Brain pericyte (primary cell): ENCODE data around the gene FOXO3.

Experiments
- DNase-seq: peaks from one replicate; pipeline ENCODE4 v3.0.0-alpha.2; 2012; ENCODE audit warnings: low read depth, low spot score

Gene FOXO3

DNA sequence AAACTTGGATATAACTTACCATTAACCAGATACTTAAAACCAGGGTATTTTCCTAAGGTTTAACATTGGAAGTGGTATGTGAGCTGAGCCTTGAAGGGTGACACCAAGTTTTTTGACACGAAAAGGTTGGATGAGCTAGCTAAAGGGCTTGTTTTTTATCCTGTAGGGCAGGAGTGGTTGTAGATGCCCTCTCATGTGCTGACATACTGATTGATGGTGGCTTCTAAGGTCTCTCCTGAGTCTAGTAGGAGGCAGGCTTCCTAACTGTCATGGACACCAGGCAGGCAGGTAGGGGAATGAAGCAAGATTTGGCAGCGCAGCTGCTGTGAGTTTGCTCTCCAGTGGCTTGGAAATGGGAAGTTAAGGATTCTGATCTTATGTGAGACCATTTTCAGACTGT is 66.1 kb downstream of the FOXO3 start:
- DNase-seq, result no peak

DNA sequence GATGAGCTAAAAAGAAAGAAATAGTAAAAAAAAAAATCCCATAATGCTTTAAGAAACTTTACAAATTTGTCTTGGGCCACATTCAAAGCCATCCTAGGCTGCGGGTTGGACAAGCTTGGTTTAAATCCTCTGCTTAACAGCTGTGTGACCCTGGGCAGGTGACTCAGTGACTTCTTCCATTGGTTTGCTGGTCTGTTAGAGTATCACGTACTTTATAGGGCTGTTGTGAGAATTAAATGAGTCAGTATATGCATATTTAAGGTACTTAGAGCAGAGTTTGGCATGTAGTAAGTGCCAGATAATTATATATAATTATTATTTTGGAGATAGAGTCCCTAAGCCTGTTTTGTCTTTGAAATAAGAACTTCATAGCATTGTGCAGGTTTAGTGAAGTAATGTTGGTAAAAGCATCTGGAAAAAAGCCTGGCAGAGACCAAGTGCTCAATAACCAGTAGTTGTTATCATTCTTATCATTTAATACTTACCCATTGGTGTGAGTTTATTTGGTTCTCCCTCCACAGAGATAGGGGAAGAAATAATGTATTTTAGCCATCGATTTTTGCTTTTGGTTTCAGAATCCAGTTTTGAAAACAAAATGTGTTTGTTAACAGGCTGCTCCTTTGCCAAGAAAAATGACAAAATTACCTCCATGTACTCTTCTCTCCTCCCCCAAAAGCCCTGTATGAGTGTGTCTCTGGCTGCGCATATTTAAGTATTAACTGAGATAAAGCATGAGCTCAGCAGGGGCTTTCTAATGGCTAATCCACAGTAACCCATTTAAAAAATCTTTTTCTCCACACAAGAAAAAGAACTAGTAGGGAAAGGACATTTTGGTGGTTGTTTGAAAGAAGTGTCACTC is 67.2 kb downstream of the FOXO3 start:
- DNase-seq, result no peak

DNA sequence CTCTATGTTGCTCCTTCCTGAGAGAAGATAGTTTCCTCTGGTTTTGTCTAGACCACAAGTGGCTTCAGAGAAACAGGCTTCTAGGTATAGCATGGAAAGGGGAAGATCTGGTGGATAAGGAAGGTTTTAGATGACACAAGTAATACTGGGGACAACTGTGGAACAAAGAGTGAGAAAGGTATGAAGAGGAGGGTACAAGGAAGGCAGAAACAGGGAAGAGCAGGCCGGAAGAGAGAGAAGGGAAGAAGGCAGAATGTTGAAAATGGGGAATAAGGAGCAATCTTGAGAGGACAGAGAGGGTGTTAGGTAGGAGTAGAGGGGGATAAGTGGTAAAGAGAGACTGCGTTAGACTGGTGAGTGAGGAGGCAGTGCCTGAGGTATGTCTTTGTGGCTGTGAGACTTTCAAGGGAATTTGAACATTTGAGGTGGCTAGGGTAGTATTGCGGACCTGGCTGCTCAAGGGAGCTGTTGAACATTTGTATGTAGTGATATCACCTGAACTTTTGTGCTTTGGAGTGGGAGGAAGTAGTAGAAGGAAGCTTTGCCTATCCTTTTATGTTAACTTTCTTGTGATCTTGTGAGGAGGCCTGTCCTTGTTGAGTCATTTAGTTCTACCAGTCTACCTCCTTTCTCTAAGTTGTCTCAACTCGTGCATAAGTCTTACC is 69.5 kb downstream of the FOXO3 start:
- no peak for DNase-seq

DNA sequence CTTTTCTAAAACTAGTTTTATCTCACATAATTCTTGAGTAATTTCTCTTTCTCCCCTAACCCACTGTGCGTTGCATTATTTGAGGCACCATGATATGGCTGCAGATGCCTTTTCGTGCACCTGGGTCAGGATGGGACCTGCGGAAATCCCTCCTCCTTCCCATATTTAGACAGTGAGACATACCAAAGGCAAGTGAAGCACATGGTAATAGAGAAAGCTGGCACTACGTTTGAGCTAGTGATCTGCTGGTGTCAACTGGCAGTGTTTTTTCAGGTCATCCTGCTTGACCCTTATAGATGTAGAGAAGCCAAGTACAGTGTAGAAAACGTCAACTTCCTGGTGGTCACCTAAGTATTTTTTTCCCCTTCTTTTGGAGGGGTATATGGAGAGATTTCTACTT is 71.7 kb downstream of the FOXO3 start:
- no peak for DNase-seq

DNA sequence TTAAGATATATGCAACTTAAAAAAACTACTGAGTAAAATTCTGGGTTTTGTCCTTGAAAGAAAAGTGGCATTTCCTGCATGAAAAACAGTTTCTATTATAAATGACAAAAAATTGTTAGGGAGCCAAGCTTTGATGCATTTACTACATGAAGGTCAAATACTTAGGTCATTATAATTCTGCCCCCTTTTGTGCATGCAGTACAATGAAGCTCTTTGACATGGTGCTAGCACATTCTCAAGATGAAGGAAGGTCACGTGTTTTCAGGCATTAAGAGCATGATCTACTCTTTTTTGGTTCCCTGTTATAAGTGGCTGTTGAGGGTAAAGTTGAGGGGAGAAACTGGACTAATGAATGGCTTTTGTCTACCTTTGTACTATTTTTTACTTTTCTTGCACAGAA is 72.7 kb downstream of the FOXO3 start:
- no peak for DNase-seq

DNA sequence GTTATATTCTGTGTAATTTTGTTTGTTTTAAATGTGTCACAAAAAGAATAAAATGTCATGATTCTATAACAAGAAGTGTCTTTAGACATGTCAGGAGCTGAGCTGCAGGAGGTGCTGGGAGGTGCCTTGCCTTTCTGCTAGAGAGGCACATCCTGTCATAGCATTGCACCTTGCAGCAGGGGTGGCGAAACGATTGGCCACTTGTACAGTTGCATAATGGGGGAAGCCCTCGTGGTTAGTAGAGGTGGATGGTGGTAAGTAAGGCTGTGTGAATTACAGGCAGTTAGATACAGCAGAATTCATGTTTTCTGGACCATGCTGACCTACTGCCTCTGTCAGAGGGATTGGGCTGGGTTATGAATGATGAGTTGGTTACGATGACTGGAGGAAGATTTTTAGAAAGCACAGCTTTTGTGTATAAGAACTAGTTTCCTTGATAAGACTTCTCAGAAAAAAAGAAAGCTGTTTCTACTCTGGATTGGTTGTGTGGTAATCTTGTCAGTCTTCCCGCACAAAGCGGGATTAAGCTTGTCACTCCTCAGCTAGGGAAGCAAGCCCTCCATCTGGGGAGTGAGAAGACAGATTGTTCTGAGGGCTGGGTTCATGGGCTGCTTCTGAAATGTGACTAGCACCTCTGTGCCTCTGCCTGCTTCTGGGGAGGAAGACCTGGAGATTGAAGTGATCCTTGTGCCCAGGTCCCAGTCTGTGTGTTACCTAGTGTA is 74.9 kb downstream of the FOXO3 start:
- no peak for DNase-seq

DNA sequence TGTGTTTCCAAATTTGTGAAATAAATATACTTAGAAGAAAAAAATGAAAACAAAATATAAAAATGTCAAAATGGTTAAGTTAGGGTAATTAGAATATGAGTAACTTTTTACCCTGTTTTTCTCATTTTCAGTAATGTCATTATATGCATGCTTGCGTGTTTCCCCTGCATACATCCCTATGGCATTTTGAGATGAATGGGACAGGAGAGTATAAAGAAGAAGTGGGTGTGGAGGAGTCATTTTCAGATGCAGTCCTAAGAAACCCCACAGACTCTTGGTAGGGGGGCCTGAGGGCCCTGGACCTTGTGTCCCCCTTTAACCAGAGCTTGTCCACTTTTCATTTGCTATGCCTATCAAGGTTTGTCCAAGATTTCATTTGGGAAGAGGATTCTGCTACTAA is 77.2 kb downstream of the FOXO3 start:
- no peak for DNase-seq

DNA sequence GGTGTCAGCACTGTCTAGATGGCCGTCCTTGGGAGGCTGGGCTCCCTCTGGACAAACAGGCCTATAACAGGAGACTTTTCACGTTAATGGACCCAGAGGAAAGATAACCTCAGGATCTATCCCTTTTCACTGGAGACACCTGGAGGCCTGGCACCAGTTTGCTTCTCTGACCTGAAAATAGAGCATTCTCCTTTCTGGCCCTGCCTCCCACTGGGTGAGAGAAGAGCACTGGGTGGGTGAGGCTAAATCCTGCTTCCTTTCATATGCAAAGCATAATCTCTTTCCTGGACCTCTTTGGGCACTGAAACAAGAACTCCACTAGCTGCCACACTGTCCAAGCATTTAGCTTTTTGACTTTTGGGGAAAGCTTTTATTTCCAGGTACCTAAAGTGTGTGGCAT is 78.3 kb downstream of the FOXO3 start:
- DNase-seq, result no peak

DNA sequence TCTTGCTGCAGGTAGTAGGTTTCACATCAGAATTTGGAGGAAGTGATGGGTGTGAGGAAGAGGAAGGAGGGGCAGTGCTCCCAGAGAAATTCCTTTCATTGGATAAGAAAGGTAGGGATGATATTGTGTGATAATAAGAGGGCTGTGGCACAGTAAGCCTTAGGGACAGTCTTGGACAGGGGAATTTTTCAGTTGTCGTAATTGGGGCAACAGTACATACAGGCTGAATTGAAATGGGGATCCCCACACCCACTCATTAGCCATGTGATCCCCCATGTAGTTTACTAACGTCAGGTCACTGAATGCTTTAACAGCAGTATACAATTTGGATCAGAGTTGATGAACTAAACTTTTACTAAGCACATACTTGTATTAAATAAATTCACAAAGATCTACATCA is 79.4 kb downstream of the FOXO3 start:
- no peak for DNase-seq

DNA sequence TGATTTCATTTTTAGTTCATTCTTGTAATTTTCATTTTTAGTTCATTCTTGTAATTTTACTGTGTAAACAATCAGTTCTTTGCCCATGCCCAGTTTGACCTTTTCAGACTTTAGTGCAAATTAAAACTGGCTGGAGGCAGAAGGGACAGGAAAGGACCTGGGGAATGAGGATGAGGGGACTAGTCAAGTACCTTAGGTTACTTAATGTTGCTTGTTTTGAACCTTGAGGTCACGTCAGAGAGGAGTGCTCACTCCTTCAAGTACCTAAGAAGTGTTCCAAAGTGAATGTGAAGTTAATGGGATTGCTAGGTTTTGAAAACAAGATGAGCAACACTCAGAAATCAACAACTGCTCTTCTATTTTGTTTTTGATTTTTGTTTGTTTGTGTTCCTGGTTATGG is 82.5 kb downstream of the FOXO3 start:
- no peak for DNase-seq

DNA sequence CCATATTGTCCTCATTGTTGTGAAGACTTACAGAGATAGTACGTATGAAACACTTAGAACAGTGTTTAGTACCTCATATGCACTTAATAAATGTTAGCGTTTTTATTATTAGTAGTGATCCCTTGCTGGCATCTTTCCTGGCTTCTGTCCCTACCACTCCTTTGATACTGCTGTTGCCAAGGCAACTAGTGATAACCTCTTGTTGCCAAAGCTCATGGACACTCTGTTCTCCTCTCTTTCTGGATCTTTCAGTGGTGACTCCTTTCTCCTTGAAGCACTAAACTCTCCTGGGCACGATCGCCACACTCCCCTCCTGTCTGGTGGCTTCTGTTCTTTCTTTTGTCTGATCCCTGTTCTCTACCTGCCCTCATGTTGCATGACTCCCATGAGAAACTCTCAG is 83.5 kb downstream of the FOXO3 start:
- DNase-seq, result no peak

DNA sequence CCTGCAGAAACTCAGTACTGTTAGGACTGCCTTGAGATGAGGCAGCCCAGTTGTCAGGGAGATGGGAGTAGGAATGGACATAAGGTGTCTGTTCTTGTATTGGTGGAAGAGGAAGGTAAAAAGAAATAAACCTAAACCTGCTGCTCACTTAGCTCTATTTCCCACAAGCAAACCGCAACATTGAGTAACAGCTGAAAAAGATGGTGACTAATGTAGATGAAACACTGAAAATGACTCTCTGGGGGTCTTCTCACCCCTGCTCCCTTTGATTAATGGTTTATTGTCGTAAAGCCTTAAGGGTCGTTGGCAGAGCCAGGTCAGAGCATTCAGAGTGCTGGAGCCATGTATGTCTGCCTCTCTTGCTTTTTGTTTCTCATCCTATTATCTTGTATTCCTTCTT is 87.5 kb downstream of the FOXO3 start:
- no peak for DNase-seq

DNA sequence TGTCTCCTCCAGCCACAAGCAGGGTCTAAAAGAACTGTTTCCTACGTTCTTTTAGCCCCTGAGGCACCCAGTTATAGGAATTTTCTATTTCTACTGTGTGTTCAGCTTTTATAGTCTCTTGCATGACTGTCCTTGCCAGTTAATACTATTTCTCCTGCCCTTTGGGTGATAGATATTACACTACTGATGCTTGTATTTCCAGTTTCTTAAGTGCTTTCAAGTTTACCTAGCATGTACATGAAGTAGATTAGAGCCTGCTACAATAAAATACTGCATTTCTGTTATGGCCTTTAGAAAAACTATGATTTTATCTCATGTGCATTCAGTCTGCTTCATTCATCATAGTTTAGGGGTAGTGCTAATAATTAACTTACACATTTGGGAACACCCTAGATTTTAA is 89.6 kb downstream of the FOXO3 start:
- no peak for DNase-seq

DNA sequence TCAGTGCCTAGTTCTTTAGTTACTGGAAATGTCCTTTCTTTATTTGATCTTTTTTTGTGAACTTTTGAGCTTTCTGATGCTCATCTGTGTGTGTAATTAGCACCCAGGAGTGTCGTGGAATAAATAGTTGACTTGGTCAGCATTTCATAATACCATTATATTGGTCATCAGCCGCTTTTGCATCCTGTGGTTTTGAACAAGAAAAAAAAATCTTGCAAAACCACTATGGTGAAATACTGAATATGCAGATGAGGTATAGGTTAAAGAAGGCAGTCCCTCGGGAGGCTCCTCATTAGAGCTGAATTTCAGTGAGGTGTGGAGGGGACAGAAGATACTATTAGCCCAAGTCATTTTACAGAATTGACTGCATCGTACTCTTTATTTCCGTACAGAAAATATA is 90.1 kb downstream of the FOXO3 start:
- DNase-seq, result no peak

DNA sequence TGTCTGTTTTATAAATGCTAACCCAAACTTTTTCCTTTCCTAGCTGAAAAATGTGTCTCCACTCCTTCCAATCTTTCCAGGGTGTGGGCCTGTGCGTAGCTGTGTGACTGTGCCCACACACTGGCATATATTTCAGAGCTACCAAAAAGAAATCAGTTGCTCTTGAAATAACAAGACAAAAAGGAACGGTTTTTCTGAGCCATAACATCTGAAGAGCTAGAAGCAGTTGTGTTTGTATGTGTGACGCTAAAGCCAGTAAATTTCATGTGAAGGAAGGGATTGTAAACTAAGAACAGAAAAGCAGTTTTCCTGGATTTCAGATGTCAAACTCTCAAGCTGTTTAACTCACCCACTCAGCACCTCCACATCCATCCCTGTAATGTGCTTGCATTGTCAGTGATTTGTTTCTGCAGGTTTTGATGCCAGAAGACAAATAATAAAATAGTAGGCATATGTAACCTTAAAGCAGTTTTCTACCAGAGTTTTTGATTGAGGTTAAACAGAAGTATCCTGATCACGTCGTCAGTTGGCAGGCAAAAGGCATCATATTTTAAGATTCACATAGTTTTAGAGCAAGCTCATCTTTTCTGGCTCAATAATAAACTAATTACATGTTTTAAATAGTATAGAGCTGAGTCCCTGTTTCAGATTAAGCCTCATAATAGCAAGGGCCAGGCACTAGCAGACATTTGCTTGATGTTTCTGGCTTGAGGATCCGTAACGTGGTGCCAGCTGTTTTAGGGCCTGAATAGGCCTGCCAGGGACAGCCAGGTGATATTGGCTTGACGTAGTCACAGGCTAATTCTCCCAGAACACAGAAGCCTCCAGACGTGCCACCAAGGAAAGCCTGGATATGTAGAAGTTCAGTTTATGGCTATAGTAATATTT is 90.9 kb downstream of the FOXO3 start:
- no peak for DNase-seq

DNA sequence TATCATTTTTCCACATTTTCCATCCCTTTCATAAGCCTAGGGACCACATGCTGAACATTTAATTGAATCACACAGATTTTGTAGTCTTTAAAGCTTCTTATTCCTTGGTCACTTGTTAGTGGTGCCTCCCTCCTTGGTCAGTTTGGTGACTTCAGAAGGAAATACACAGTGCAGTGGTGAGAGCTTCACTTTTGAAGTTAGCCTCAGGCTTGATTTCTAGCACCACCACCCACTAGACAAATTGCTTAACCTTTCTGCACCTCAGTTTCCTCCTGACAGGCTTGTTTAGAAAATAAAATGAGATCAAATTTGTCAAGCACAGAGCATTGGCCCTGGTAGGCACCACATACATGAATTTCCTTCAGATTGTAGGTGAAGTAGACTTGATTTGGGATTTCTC is 91.7 kb downstream of the FOXO3 start:
- DNase-seq, result no peak

DNA sequence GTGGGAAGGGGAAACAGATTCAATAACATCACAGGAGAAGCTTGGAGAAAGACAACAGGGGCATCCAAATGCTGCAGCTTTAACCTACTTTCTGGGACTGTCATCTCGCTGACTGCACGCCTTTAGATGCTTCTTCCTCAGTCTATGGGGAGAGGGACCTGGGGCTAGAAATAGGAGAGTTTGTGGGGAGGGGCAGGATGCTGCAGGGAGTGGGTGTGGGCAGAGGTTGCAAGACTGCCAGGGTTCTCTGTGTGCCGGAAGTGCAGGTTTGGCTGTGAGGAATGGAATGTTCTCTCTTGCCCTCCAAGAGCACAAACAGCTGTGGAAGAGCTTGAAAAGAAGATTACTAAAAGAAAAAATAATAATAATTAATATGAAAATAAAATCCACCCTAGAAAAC is 93.2 kb downstream of the FOXO3 start:
- DNase-seq, result no peak

DNA sequence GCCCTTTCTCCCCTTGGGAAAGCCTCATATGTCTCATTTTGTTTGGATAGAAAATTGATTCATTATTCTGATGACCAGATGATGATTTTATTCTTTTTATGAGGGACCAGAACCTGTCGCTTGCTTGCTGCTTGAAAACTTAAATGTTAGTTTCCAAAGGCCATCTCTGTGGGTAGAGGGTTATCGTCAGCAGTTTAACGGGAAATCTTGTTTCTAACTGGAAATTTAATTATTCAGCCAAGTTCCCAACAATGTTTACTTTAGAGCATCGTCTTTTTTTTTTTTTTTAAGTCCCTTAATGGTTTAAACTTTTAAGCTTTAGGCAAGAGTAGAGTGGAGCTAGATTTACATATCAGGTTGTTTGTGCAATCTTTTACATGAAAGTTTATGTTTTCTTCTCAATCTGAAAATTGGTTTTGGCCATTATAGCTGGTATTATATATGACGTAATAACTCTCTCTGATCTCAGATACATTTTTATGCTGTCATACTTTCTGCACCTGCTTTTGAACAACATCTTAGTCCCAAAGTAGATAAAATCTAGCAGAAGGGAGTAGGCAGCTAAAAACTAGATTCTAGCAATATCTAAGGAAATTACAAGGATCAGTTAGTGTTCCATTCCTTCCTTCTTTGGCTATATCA is 93.9 kb downstream of the FOXO3 start:
- no peak for DNase-seq

DNA sequence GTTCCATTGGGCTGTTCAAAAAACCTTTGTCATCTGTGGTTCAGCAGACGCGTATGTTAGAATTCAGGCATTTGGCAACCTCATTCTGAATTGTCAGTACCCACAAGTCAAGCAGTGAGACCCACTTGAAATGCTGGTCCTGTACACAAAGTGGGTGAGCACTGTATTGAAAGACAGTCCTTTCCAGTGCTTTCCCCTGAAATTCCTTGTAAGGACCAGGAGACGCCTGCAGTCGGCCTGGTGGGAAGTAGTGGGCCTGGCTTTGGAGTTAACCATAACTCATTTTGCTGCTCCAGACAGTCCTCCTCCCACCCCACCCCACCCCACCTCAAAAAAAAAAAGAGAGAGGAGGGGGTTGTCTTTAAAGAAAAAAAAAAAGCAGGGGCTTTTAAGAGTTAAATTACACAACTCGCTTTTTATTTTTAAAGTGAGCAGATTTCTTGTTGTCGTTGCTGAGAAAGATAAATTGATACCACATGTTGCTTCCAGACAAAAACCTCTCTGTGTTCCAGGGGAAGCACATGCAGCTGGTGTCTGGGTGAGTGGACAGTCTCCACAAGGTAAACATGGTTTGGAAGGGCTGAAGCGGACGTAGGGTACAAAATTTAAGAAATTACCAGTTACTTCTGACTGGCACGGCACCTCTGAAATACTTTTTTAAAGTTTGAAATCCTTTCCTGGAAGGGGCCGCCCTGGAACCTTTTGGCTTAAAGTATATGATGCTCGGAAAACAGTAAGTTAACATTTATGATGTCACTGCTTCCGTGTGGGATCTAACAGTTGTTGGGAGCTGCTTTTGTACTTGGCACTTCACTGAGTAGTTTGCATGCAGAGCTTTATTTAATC is 95.3 kb downstream of the FOXO3 start:
- peak; percentile 55 for DNase-seq

DNA sequence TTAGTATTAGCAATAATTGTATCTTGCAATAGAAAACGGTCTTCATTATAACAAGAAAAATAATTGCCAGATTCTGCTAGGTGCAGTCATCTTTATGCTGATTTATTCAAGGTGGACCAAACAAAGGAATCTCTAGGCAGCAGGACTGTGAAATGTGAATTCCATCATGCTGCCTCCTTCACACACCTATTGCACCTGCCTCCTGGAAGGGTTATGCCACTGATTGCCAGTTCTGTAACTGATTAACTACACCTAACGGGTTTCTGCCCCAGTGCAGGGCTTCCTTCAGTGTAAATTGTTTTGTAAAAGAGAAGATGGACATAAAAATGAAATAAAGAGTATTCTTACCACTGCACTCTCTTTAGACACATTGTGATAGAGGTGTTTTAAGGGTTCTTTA is 96.1 kb downstream of the FOXO3 start:
- DNase-seq, result no peak
